ENCODE results near the gene GUCY2C.
"Not testable (repeated sequence)": the region's sequence is repeated elsewhere in the genome, so short reads cannot be mapped to it uniquely, and the experiment has no call there.

The GUCY2C gene

DNA sequence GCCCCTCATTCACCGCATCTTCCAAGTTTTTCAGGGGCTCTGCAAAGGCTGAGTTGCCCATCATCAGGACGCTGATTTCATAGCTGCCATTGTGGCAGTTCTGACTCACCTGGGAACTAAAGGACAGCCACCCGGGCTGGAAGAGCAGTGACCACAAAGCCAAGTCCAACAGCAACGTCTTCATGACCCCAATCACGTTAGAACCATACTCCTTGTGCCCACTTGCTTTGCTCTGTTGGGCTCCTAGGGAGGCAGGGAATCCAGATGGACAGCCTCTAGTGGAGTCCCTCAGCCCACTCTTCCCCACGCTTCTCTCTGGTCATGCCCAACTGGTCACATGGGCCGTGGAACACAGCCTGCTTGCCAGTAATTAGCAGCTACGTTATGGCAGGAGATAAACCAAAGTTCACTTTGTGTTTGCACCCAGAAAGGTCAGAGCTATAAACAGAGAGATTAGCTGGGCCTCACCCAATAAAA is at the start of gene GUCY2C:
Gene GUCY2C, minus strand, starts transcription at position 335 of the 477 bp plus-strand sequence. Its CDS starts 151 bp downstream, at position 184.
- H3K4me3 ChIP-seq (ENCODE audit: low read depth, low read length): no peak within 1 kb of the TSS
- in situ Hi-C loops (cut with HindIII; ENCODE audit: low sequenced_read_pairs): no loop called here
- no peak for DNase-seq (ENCODE audit: low read depth)
- TF ChIP-seq, protein P1, sequence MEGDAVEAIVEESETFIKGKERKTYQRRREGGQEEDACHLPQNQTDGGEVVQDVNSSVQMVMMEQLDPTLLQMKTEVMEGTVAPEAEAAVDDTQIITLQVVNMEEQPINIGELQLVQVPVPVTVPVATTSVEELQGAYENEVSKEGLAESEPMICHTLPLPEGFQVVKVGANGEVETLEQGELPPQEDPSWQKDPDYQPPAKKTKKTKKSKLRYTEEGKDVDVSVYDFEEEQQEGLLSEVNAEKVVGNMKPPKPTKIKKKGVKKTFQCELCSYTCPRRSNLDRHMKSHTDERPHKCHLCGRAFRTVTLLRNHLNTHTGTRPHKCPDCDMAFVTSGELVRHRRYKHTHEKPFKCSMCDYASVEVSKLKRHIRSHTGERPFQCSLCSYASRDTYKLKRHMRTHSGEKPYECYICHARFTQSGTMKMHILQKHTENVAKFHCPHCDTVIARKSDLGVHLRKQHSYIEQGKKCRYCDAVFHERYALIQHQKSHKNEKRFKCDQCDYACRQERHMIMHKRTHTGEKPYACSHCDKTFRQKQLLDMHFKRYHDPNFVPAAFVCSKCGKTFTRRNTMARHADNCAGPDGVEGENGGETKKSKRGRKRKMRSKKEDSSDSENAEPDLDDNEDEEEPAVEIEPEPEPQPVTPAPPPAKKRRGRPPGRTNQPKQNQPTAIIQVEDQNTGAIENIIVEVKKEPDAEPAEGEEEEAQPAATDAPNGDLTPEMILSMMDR (IDR thresholded peaks at IDR 0.05; ENCODE audit: low read depth, low read length, missing control alignments): no peak

GRCh38 chr12:14743061-14743460 is 46.7 kb upstream of the GUCY2C start:
- TF ChIP-seq, protein P1 (IDR thresholded peaks at IDR 0.05; ENCODE audit: low read depth, low read length, missing control alignments): no peak
- no peak overlapping the region for H3K4me3 ChIP-seq (ENCODE audit: low read depth, low read length)
- no peak for DNase-seq (ENCODE audit: low read depth)
- in situ Hi-C loops (cut with HindIII; ENCODE audit: low sequenced_read_pairs): no loop called here

GRCh38 chr12:14741942-14742341 is 45.5 kb upstream of the GUCY2C start:
- in situ Hi-C loops (cut with HindIII; ENCODE audit: low sequenced_read_pairs): no loop called here
- H3K4me3 ChIP-seq (ENCODE audit: low read depth, low read length): no peak overlapping the region
- DNase-seq (ENCODE audit: low read depth): no peak
- TF ChIP-seq, protein P1 (IDR thresholded peaks at IDR 0.05; ENCODE audit: low read depth, low read length, missing control alignments): no peak

- in situ Hi-C loops (cut with HindIII; ENCODE audit: low sequenced_read_pairs): no loop called here
- TF ChIP-seq, protein P1 (IDR thresholded peaks at IDR 0.05; ENCODE audit: low read depth, low read length, missing control alignments): no peak
- DNase-seq (ENCODE audit: low read depth): no peak
- H3K4me3 ChIP-seq (ENCODE audit: low read depth, low read length): no peak overlapping the region
Measured at GRCh38 chr12:14741153-14741552, 44.8 kb upstream of the GUCY2C start.

- in situ Hi-C loops (cut with HindIII; ENCODE audit: low sequenced_read_pairs); DNase-seq (ENCODE audit: low read depth); H3K4me3 ChIP-seq (ENCODE audit: low read depth, low read length): not testable (repeated sequence)
Measured at GRCh38 chr12:14736441-14736840, 40.0 kb upstream of the GUCY2C start.

- TF ChIP-seq, protein P1 (IDR thresholded peaks at IDR 0.05; ENCODE audit: low read depth, low read length, missing control alignments): no peak
- in situ Hi-C loops (cut with HindIII; ENCODE audit: low sequenced_read_pairs): no loop called here
- DNase-seq (ENCODE audit: low read depth): no peak
- H3K4me3 ChIP-seq (ENCODE audit: low read depth, low read length): no peak overlapping the region
Measured at GRCh38 chr12:14731821-14732220, 35.4 kb upstream of the GUCY2C start.

- H3K4me3 ChIP-seq (ENCODE audit: low read depth, low read length): no peak overlapping the region
- no peak for DNase-seq (ENCODE audit: low read depth)
- TF ChIP-seq, protein P1 (IDR thresholded peaks at IDR 0.05; ENCODE audit: low read depth, low read length, missing control alignments): no peak
- in situ Hi-C loops (cut with HindIII; ENCODE audit: low sequenced_read_pairs): no loop called here
Measured at GRCh38 chr12:14729586-14729985, 33.2 kb upstream of the GUCY2C start.

Measured in astrocyte of the cerebellum (primary cell).